GM19239 (cell line): ENCODE measurements around the gene TTLL5.

ENCODE experiments used
- DNase-seq: peaks from one replicate; pipeline ENCODE4 v3.0.0; 2011; ENCODE audit warnings: low spot score; ENCODE audit not compliant: insufficient read length
- FAIRE-seq: peaks from 2 replicates; lab custom pipeline; 2011; peaks lifted over from hg19 to GRCh38; lab: Jason Lieb, UNC

The TTLL5 gene

DNA sequence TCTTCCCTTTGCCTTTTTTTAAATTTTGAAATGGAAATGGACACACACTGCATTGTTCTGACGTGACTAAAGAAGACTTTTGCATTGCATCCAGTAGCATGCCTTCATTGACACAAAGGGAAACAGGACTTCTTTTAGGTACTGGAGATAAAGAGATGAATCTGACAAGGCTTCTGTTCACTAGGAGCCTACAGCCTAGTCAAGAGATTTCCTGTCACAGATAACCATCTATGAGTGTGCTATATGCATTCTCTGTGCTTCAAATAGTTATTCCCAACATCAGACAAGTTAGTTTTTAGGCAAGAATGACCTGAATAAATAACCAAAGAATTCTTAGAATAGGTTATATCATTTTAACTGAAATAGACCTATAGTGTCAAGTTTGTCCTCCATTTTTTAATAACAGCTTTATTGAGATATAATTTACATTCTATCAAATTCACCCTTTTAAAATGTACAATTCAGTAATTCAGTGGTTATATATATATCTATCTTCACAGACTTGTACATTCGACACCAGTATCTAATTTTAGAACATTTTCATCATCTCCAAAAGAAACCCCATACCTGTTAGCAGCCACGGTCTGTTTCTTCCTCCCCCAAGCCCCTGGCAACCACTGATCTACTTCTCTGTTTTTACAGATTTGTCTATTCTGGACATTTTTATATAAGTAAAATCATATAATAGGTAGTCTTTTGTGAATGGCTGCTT is 122.7 kb downstream of the TTLL5 start:
- DNase-seq (no peak), FAIRE-seq (no peak)

DNA sequence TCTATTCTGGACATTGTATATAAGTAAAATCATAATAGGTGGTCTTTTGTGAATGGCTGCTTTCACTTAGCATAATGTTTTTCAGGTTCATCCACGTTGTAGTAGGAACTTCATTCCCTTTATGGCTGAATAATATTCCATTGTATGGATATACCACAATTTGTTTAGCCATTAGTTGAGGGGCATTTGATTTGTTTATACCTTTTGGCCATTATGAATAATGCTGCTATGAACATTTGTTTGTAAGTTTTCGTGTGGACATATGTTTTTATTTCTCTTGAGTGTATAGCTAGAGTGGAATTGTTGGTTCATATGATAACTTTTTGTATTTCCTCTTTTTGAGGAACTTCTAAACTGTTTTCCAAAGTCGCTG is 123.3 kb downstream of the TTLL5 start:
- no peak for FAIRE-seq
- DNase-seq = no peak

DNA sequence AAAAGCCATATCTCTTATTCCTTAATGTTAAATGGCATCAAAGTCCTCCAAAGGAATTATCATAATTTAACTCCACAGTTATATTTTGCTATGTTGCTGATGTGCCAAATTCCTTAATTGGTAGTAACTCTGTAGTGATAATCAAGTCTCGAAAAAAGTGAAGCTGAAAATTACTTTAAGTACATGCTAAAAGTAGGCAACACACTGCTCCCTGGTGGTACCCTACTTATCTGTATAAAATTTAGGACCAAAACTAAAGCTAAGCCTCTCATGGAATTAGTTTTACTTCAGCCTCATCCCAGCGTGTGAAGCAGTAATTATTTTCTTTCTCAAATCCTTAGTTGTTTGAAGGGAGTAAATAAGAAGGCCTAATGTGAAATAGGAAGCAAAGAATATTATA is 132.8 kb downstream of the TTLL5 start:
- no peak for DNase-seq
- FAIRE-seq = no peak

DNA sequence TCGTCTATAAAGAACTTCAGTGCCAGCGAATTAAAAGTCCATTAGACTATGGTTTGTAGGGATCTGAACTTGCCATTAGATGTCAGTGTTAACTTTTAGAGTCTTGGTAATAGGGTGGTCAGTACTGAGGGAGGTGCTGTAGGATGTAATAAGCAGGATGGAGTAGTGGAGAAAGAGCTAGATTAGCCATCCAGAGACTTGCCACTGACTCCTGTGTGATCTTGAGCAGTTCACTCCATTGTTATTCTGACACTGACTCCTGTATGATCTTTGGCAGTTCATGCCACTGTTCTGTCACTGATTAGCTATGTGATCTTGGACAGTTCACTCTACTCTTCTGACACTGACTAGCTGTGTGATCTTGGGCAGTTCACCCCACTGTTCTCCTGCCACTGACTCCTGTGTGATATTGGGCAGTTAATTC is 133.6 kb downstream of the TTLL5 start:
- no peak for DNase-seq
- FAIRE-seq = peak; percentile 42

DNA sequence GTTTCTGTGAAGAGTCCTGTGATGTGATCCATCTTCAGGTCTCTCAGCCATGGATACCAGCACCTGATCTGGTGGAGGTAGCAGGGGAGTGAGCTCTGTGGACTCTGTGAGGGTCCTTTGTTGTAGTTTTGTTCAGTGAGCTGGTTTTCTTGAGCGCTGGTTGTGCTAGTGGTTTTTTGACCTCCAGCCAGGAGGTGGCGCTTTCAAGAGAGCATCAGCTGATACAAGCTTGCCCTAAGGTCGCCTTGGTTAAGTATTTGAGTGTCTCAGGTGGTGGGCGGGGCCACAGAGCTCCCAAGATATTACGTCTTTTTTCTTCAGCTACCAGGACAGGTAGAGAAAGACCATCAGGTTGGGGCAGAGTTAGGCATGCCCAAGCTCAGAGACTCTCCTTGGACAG is 139.7 kb downstream of the TTLL5 start:
- FAIRE-seq = no peak
- no peak for DNase-seq

DNA sequence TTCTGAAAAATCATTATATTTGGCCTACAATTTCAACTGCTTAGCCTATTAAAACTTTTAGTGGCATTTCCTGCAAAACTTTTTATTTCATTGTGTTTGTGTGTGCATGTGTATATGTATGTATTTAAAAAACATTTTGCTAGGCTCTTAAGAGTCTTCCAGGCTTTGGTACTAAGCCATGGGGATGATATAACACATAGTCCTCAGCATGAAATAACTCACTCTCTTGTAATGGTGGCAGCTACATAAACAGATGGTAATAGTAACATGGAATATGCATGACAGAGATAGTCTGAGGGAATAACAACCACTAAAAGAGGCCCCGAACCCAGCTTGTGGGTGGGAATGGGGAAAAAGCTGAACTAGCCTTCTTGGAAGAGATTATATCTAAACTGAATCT is 141.4 kb downstream of the TTLL5 start:
- DNase-seq (no peak), FAIRE-seq (no peak)

DNA sequence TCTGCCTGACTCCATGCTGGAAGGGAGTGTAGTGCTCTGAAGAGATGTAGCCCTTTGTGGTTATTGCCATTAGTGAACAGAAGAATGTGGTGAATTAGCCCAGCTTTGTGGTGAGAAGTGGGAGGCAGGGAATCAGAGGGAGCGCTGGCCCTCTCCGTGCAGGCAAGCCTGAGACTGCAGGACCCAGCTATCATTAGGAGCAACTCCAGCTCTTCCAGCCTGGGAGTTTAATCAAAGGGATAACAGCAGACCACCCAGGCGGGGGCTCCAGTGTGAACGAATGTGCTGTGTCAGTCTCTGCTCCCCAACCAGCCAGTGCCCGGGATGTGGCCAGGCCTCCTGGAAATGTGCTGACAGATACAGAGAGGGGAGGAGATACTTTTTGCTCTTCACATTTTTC is 142.7 kb downstream of the TTLL5 start:
- FAIRE-seq (no peak), DNase-seq (no peak)

DNA sequence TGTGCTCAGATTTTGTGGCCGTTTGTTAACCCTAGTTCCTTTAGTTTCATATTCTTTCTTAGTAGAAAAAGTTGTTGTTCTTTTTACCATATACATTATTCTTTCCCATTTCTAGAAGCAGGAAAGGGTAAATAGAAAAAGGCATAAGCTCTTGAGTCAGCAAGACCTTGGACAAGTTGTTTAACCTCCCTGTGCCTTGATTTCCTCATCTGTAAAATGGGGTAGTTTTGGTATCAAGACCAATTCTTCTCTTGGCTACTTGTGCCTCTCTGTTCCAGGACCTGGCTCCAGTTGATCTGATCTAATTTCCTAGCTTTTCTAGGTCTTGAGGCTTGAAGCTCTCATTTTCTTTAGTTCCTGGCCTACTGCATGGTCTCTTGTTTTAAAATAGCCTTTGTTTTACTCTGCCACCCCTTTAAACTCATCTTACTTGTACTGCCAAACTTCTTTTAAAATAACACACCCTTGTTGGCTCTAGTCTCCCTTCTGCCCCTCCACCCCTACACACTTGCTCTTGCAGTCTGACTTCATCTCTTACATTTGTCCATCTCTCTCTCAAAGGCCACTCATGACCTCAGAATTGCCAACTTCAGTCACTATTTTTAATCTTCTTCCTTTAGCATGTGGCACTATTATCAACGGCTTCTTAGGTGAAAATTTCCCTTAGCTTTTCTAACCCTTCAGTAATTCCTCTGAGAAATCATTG is 143.7 kb downstream of the TTLL5 start:
- FAIRE-seq (no peak), DNase-seq (no peak)

DNA sequence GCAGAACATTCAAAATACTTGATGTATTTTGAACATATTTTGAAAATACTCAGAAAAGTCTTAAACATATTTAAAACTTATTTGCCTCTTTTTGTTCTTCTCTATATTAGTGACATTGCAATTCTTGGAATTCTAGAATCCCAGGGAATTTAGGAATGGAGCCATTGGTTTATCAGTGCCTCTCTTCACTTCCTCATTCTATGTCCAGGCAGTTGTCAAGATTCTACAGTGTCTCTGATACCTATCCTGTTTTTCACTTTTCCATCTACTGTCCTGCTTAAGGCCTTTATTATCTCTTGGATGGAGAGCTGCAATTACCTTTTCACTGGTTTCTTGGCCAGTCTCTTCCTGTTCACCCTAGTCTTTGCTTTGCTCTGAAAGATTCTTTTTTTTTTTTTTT is 144.6 kb downstream of the TTLL5 start:
- DNase-seq (no peak), FAIRE-seq (no peak)

DNA sequence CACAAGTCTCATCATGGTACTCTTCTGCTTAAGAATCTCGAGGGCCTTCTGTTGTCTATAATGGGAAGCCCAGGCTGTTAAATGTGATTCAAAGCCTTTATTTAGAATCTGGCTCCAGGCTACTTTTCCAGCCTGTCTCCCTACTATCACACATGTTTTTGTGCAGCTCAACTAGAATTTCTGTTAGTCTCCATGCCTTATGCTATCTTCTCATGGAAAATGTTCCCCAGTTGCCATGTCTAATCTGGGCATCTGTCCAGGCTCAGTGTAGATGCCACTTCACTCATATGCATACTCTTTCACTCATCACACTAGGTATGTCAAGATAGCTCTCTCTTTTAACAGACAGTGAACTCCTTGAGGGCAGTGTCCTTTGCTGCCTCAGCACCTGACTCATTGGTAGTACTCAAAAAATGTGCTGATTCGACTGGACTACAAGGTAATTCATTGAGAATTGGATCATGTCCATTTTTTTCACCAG is 145.3 kb downstream of the TTLL5 start:
- DNase-seq (no peak), FAIRE-seq (no peak)

DNA sequence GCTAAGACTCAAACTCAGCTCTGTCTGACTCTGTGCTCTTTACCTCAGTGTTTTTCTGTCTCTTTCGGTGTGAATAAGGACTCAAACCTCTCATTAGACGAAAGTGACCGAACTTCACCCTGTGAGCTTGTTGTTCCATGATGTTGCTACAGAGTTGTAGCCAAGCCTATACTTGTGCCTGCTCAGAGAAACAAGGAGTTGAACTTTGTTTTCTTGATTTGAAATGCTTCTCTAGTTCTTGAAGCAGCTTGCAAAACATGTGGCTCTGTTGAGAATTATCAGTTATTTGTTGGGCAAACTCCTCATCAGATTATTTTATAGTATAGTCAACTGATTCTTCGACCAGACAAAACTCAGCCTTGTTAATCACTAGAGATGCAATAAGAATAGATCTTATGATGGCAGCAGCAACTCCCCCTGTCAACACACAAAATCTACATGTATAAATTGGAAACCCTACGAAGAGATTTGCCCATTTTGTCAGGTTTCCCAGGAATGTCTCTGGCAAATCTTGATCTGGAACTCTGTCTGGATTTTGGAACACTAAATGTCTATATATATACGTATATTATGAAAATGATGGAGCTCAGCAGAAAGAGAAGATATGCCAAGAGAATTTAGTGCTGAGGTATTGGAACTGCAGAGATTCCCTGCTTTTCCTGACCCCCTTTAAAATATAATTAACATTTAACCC is 146.8 kb downstream of the TTLL5 start:
- no peak for FAIRE-seq
- DNase-seq = no peak

DNA sequence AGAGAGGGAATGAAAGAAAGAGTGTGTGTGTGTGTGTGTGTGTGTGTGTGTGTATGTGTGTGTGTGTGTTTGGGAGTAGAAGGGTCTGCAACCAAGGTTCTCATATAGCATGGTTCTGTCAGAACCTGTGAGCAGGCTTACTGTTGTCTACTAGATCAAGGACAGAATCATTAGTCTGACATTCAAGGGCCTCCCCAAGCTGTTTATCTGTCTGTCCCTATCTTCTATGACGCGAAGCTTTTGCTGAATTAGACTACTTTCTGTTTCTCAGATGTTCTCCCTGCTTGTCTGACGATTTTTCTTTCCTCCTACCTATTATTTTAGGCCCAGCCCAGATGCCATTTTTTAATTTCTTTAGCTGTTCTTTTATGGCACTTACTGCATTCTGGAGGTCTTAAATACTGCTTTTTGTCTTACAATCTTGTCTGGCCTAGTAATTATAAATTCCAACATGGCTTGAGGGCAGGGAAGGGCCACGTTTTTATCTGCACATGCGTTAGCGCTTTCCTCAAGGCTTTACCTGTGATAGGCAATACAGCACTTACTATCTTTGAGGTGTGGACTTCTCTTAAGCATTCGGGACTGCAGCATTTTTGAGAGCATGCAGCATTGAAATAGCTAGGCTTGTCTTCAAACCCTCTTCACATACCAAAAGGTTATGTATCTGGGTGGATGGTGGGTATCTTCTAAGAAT is 150.2 kb downstream of the TTLL5 start:
- DNase-seq (no peak), FAIRE-seq (no peak)

DNA sequence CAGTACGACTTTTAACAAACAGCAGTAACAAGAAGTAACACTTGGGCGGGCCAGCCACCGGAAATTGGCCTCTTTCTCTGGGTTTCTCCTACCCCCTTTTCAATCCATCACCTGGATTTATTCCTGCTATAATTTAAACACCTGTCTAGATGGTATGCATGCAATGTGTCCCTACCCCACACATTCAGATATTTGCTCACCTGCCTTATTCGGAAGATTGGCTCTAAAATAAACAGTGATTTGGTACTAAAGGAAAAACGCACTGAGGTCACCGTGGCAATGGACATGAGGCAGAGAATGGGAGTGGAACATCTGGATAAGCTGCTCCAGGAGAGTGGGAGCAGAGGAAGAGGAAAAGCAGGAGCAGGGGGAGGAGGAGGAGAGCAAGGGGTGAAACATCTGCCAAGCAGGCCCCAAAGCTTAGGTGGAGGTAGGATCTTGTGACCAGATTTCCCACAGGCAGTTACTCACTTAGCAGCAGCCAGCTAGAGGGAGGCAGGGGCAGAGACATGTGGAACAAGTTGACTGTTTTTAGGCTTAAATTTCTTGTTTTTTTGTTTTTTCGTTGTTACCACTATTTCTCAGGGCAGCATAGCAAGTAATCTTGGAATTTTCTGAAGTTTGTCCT is 150.9 kb downstream of the TTLL5 start:
- DNase-seq (no peak), FAIRE-seq (no peak)

DNA sequence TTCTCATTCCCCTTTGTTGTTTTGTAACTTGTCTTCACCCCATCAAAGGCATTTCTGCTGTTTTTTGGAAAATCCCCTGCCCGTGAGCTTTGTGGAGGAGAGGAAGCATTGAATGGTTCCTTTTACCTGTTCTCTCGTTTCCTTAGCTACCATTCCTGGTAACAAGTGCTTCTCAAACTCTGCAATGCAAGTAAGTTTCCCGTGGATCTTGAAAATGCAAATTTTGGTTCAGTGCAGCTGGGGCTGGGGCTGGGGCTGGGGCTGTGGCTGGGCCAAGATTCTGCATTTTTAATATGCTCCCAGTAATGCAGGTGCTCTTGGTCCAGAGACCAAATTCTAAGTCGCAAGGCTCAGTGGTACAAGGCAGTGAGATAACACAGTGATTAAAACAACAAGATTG is 151.6 kb downstream of the TTLL5 start:
- DNase-seq (no peak), FAIRE-seq (no peak)

DNA sequence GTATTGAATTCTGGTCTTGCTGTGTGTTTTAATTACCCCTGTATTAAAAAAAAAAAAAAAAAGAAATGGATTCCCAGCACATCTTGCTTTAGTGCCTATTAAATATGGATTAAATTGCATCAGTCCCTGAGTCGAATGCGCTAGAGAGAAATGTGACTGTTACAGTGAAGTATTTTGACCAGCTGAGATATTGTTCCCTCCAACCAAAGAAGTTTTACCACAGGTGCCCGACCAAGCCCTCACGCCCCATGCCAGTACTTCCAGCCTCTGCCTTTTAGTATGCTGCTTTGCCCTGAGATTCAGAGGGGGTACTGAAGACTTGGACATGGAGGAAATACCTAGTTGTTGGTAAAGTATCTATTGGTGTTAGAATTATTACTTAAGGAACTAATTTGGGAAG is 159.7 kb downstream of the TTLL5 start:
- no peak for FAIRE-seq
- DNase-seq = no peak

DNA sequence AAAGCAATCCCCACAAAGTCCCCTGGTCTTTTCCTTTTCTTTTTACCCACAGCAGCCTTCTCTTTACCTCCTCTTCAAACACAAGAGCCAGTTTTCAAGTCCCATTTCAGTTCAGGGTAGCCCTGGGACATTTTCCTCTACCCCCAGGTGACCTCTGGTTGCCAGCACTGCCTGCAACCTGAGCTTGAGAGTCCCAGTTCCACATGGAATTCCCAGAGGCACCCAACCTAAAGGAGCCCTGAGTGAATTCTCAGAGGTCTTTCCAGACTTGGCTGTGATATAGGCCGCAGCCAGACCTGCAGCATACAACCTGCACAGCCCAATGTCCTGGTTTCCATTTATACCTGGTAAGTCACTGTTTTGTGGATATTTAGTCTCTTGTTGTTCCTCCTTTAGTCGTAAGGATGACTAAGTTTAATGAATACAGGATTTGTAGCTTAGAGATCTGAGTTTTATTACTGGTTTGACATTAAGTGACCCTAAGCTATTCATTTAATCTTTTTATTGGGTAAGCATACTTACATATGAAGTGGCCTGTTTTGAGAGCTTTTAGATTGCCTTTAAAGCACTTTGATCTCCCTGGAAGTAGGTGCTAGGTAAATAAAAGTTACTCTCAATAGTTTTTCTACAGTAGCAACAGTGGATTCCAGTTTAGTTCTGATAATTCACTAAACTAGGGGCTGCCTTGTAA is 160.9 kb downstream of the TTLL5 start:
- no peak for DNase-seq
- no peak for FAIRE-seq

DNA sequence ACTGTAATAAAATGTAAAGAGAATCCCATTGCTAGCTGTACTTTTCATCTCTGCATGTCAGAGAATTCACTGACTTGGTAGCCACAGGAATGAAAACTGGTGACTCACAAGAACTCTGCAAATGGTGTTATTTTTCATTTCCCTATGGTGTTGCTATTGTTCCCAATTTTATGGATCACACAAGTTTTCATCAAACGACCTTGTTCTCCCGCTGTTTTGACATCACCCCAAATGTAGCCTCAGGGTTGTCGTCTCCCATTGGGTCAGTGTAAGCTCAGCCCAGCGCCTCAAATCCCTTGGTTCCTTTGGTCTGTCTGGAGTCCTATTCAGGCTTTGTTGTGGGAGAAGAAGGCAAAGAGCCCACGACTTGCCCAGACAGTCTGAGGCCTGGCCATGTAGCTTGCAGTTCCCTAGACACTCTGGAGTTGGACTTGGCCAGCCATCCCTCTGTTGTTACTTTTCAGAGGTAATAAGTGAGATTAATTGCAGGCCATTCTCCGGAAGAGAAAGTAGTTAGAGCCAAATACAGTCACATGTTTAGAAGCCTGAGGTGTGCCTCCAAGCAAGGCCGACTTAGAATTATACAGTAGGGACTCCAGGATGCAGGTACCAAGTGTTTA is 161.6 kb downstream of the TTLL5 start:
- FAIRE-seq (no peak), DNase-seq (no peak)

DNA sequence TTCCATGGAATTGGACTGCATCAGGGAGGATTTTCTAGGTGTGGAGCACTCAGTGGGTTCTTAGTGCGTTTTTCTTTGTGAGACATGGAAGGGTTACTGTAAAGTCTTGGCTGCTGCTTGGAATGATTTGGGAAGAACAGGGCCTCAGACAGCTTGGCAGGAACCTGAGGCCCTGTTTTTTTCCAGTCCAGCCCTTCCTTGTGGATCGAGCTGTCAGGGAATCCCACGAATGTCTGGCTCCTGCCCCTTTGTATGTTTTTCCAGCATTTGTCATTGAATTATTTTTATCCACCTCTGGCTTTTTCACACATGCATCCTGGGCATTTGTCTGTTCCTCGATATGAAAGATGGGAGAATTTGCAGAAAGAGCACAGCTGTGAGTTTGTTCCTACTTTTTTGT is 162.3 kb downstream of the TTLL5 start:
- no peak for FAIRE-seq
- no peak for DNase-seq

DNA sequence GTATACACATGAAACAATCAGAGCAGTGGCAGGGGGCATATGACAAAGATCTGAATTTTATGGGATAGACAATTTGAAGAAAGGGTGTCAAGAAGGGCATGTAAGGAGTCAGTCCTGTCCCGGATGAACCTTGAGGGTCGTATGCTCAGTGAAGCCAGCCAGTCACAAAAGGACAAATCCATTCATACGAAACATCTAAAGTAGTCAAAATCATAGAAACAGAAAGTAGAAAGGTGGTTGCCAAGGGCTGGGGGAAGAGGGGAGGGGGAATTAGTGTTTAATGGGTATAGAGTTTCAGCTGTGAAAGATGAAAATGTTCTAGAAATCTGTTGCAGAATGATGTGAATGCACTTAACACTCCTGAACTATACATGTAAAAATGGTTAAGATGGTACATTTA is 163.3 kb downstream of the TTLL5 start:
- FAIRE-seq = peak; percentile 72
- DNase-seq = no peak
